Lower lobe of right lung (tissue), 2 donors: ENCODE measurements around the gene SLC22A14. TPM values are rescaled to one million over a fixed set of nuclear protein-coding genes. Genes with fewer than 3 reads are reported as not detected.
"Not testable (repeated sequence)": the region's sequence is repeated elsewhere in the genome, so short reads cannot be mapped to it uniquely, and the experiment has no call there.

Source experiments
- ATAC-seq, 2 donors: fragments of 200-7000 bp; cut with Tn5 transposase; one replicate each; pipeline ENCODE4 v1.9.1; 2020 to 2022; ENCODE audit warnings: mild to moderate bottlenecking in 2 of 2, moderate library complexity in 2 of 2
- DNase-seq: peaks from one replicate; pipeline ENCODE4 v3.0.0-alpha.2; 2020
- H3K27ac ChIP-seq: fragments of 200-600 bp; one replicate; pipeline ENCODE4 v1.8.0; 2022
- H3K27me3 ChIP-seq: fragments of 200-600 bp; one replicate; pipeline ENCODE4 v1.8.0; 2022; ENCODE audit warnings: low read depth
- H3K36me3 ChIP-seq: fragments of 200-600 bp; one replicate; pipeline ENCODE4 v1.8.0; 2022; ENCODE audit warnings: mild to moderate bottlenecking
- H3K4me1 ChIP-seq: fragments of 200-600 bp; one replicate; pipeline ENCODE4 v1.8.0; 2022
- H3K4me3 ChIP-seq: fragments of 200-600 bp; one replicate; pipeline ENCODE4 v1.8.0; 2022; ENCODE audit warnings: mild to moderate bottlenecking
- H3K9me3 ChIP-seq: fragments of 200-600 bp; one replicate; pipeline ENCODE4 v1.8.0; 2022
- intact Hi-C: fragments of 100-400 bp; cut with DNase I; formaldehyde crosslinking; loops from one replicate; pipeline ENCODE4 v1.11.0; 2022
- total RNA-seq: library from RNA; stranded (reverse); fragmentation: NEBNext Ultra II Directional; extraction: Animal tissue kit (Norgen Biotek cat#: 25700); gene quantifications from one replicate; pipeline ENCODE4 v1.2.1, GENCODE V29; 2021
- TF ChIP-seq, protein P1 (sequence below): fragments of 200-600 bp; IDR thresholded peaks from one replicate; pipeline ENCODE4 v1.8.0; 2022; ENCODE audit warnings: antibody characterized with exemption, mild to moderate bottlenecking
- donor health status: DM: no; HTN: yes; CAD: no; lungs with severe emphysema.

The SLC22A14 gene
- total RNA-seq, 1 donor from 2014 or later, result not detected

DNA sequence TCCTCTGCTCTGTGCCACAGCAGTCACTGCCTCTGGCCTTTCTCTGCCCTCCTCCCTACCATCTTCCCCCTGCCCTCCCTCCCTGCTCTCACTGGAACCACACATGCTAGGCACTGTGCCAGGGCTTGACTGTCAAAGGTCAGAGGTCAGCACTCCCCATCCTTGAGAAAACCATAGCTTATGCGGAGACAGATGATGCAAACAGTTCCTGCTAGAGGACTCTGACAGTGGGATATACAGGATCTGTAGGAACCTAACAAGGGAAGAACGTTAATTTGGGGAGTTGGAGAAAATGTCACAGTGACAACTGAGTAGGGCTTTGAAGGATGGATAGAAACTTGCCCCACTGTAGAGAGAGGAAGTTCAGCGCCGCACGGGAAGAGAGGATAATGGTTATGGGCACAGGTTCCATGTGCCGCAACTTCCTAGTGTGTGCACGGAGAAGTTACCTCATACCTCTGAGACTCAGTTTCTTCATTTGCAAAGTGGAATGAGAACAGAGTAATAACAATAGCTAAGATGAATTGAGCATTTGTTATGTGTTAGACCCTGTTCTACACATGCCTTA, 35.2 kb downstream of the SLC22A14 start:
- DNase-seq, result no peak
- TF ChIP-seq, protein P1, sequence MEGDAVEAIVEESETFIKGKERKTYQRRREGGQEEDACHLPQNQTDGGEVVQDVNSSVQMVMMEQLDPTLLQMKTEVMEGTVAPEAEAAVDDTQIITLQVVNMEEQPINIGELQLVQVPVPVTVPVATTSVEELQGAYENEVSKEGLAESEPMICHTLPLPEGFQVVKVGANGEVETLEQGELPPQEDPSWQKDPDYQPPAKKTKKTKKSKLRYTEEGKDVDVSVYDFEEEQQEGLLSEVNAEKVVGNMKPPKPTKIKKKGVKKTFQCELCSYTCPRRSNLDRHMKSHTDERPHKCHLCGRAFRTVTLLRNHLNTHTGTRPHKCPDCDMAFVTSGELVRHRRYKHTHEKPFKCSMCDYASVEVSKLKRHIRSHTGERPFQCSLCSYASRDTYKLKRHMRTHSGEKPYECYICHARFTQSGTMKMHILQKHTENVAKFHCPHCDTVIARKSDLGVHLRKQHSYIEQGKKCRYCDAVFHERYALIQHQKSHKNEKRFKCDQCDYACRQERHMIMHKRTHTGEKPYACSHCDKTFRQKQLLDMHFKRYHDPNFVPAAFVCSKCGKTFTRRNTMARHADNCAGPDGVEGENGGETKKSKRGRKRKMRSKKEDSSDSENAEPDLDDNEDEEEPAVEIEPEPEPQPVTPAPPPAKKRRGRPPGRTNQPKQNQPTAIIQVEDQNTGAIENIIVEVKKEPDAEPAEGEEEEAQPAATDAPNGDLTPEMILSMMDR, result no peak

DNA sequence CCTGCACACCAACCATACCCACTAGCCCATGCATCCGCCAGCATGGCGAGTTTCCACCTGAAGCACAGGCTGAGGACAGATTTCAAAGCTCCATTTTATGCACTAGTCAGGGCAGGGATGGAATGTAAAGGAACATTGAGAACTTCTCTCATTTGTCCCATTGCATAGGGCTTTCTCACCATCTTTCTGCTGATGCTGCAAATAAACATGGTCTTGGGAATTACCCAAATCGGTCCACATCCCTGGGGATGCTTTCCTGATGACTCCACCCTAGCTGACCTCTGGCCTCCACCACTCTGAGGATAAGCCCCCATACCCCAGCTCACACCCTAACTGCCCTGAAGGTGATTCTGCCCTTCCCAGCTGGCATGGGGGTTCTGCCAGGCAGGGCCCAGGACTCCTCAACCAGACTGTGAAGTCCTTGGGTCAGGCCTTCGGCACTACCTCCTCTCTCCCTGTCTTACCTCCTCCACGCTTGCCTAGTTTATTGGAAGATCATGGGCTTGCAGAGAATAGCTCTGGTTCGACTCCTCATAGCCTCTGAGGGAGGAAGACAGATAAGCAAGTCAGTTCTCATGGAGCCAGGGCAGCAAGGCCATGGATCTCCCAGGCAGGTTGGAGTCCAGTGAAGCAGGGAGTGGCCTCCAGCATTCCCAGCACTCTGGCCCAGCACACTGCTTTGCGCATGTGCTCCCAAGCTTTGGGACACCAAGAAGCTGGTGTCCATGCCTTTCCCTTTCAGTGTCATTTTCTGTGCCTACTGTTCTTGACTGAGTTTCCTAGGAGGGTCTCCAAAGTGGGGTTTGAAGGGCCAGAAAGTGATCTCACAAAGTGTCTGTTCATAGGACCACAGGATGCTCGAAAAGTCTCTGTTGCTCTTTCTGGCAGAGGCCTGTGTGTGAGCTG, 36.9 kb downstream of the SLC22A14 start:
- intact Hi-C loops, result no loop called here
- no peaks in the 10 kb centered on the region for H3K4me1 ChIP-seq
- H3K27ac ChIP-seq, result no peak overlapping the region
- H3K36me3 ChIP-seq, result no peaks in the 10 kb centered on the region
- no peak for DNase-seq
- no peaks in the 10 kb centered on the region for H3K9me3 ChIP-seq
- no peak overlapping the region for H3K4me3 ChIP-seq
- no peak for ATAC-seq
- H3K27me3 ChIP-seq, result no peaks in the 10 kb centered on the region
- TF ChIP-seq, protein P1, result no peak

More for the DNA sequence above, 35.2 kb downstream of the SLC22A14 start:
- Histone ChIP-seq H3K4me1 (no peaks in the 10 kb centered on the region), H3K27me3 (no peaks in the 10 kb centered on the region), H3K27ac (no peak overlapping the region), H3K36me3 (no peaks in the 10 kb centered on the region), H3K4me3 (no peak overlapping the region), H3K9me3 (no peaks in the 10 kb centered on the region)
- intact Hi-C loops, result no loop called here
- ATAC-seq, result no peak

DNA sequence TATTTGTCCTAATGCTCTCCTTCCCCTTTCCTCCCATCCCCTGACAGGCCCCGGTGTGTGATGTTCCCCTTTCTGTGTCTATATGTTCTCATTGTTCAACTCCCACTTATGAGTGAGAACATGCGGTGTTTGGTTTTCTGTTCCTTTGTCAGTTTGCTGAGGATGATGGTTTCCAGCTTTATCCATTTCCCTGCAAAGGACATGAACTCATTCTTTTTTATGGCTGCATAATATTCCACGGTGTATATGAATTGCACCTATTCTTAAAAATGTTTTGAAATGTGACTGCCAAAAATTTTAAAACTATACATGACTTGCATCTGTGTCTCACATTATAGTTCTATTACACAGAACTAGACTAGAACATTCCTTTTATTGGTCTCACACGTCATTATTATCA, 38.5 kb downstream of the SLC22A14 start:
- H3K4me3 ChIP-seq, H3K9me3 ChIP-seq, H3K4me1 ChIP-seq, H3K36me3 ChIP-seq, H3K27ac ChIP-seq, ATAC-seq, intact Hi-C loops, H3K27me3 ChIP-seq, DNase-seq: not testable (repeated sequence)

DNA sequence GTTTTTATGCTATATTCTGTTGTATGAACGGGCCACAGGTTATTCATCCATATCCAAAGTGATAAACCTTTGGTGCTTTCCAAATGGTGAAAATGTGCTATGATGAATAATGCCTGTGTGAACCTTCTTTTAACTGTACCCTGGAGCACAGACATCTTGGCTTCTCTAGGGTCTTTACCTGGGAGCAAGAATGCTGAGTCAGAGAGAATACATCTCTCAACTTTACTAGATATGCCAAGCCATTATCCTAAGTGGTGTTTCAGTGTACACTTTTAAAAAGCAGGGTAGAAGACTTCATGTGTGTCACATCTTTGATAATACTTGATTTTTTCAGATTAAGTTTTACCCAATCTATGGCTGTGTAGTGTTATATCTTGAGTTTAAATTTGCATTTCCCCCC, 41.0 kb downstream of the SLC22A14 start:
- Histone ChIP-seq H3K4me3 (no peak overlapping the region), H3K27me3 (no peaks in the 10 kb centered on the region), H3K27ac (no peak overlapping the region), H3K36me3 (no peaks in the 10 kb centered on the region), H3K4me1 (no peaks in the 10 kb centered on the region), H3K9me3 (no peaks in the 10 kb centered on the region)
- intact Hi-C loops, result no loop called here
- no peak for ATAC-seq
- no peak for DNase-seq
- TF ChIP-seq, protein P1, result no peak

DNA sequence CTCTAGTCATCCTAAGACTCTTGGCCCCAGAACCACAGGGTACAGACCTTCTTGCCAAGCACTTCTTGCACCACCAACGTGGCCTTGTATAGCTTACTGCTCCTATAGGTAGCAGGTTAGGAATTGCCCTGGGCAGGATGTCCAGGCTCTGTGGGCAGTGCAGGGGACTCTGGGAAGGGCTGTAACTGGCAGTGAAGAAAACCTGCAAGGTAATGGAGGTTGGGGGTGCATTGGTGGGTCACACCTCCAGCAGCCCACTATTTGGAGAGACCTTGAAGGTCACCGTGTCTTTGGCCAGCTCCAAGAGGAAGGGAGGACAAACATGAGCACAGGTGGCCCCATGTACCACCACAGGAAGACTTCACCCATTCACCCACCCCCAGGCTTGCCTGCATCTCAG, 43.2 kb downstream of the SLC22A14 start:
- intact Hi-C loops, result no loop called here
- Histone ChIP-seq H3K4me3 (no peak overlapping the region), H3K27me3 (no peaks in the 10 kb centered on the region), H3K36me3 (no peaks in the 10 kb centered on the region), H3K4me1 (no peaks in the 10 kb centered on the region), H3K27ac (no peak overlapping the region), H3K9me3 (no peaks in the 10 kb centered on the region)
- TF ChIP-seq, protein P1, result no peak
- DNase-seq (no peak), ATAC-seq (no peak)
